Natural killer cell treated with Interleukin-12 subunit alpha and Interleukin-12 subunit beta and Interleukin-15 and Interleukin-18, amount 100 ng/mL, for 72 hours (primary cell): ENCODE data around the gene TBC1D5. TPM values are rescaled to one million over a fixed set of nuclear protein-coding genes. Genes with fewer than 3 reads are reported as not detected.
A peak's percentile ranks its signal among the peaks of the same experiment; 100 is the strongest.

Source experiments
- ATAC-seq, 2 donors: fragments of 150-1000 bp; cut with Tn5 transposase in 1 of 2; sonication (Bioruptor Pico), chemical (Tn5 transposase) in 1 of 2; 2 replicates each; pipeline ENCODE4 v1.10.0; 2021
- DNase-seq: peaks from one replicate; pipeline ENCODE4 v3.0.0; 2022; ENCODE audit warnings: low spot score
- H3K27ac Mint-ChIP-seq, 2 donors: 1 replicate in 1 of 2; 2 replicates in 1 of 2; pipeline ENCODE4 v1.8.0; 2022; ENCODE audit warnings: mixed read lengths in 2 of 2, mild to moderate bottlenecking in 1 of 2, moderate library complexity in 1 of 2
- H3K27me3 Mint-ChIP-seq, 2 donors: 1 replicate in 1 of 2; 2 replicates in 1 of 2; pipeline ENCODE4 v1.8.0; 2022; ENCODE audit warnings: mixed read lengths in 2 of 2
- H3K36me3 Mint-ChIP-seq: one replicate; pipeline ENCODE4 v1.8.0; 2022; ENCODE audit warnings: mixed read lengths
- H3K4me1 Mint-ChIP-seq, 2 donors: 1 replicate in 1 of 2; 2 replicates in 1 of 2; pipeline ENCODE4 v1.8.0; 2022; ENCODE audit warnings: low read depth in 2 of 2, mixed read lengths in 2 of 2, mild to moderate bottlenecking in 1 of 2
- H3K4me3 Mint-ChIP-seq: one replicate; pipeline ENCODE4 v1.8.0; 2022; ENCODE audit warnings: mixed read lengths
- H3K9me3 Mint-ChIP-seq: 2 replicates; pipeline ENCODE4 v1.8.0; 2022; ENCODE audit warnings: mixed read lengths
- total RNA-seq, 2 donors: library from RNA; stranded (reverse); gene quantifications; one replicate each; pipeline ENCODE4 v1.2.3, GENCODE V29; 2022

Gene TBC1D5
- total RNA-seq, 2 donors from 2014 or later = 43.4 to 51.6 TPM

DNA sequence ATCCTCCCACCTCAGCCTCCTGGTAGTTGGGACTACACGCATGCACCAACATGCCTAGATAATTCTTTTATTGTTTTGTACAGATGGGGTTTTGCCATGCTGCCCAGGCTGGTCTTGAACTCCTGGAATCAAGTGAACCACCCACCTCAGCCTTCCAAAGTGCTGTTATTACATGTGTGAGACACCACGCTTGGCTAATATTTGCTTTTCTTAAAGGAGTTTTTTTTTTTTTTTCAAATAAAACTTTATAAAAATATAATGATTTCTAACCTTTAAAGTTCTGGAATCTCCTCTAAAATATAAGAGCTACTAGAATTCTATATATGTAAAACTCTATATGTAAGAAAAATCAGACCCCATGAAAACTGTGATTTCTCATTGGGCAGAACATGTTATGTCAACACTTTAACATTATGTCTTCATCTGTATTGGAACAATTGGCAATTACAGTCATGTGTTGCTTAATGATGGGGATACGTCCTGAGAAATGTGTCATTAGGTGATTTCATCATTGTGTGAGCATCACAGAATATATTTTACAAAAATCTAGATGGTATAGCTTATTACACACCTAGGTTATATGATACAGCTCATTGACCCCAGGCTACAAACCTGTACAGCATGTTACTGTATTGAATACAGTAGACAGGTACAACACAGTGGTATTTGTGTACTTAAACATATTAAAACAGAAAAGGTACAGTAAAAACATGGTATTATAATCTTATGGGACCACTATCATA is 480.6 kb downstream of the TBC1D5 start:
- no peak for DNase-seq
- ATAC-seq = no peak
- Mint-ChIP-seq H3K4me3 (no peak overlapping the region), H3K9me3 (no peaks in the 10 kb centered on the region), H3K36me3 (no peaks in the 10 kb centered on the region), H3K4me1 (no peaks in the 10 kb centered on the region), H3K27me3 (no peaks in the 10 kb centered on the region), H3K27ac (no peak overlapping the region)

DNA sequence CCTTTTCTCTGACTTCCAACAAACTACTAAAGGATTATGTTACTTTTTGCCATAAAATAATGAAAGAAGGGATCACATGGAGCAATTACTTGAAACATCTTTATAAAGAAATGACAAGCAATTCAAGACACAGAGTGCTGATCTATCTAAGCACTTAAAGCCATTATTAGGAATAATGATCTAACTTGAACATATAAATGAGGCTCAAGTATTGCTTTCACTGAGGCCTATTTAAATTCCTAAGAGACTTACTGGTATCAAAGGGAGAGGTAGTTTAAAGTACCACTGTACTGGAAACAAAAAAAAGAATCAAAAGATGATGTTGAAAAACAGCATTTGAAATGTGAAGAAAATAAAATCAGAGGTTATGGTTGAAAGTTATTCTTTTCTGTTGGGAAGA is 482.2 kb downstream of the TBC1D5 start:
- Mint-ChIP-seq H3K27ac (no peak overlapping the region), H3K9me3 (no peaks in the 10 kb centered on the region), H3K4me1 (no peaks in the 10 kb centered on the region), H3K4me3 (no peak overlapping the region), H3K27me3 (no peaks in the 10 kb centered on the region), H3K36me3 (no peaks in the 10 kb centered on the region)
- DNase-seq (no peak), ATAC-seq (no peak)

DNA sequence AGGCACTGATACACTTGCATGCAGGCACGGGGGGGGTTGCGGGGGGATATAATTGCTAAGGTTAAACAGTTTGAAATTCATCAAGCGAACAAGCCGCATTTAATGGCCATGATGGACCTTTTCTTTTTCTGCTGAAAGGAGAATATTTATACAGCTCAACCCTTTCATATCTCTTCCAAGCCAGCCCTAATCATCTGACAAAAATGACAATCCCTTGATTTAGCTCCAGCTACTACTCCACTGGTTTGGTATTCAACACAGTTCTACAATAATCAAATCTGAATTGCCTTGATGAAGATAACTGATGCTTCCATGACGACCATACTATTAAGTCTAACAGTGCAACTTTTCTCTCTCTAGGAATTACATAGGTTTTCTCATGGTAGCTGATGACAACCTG is 482.7 kb downstream of the TBC1D5 start:
- no peaks in the 10 kb centered on the region for H3K9me3 Mint-ChIP-seq
- ATAC-seq = no peak
- no peaks in the 10 kb centered on the region for H3K36me3 Mint-ChIP-seq
- no peaks in the 10 kb centered on the region for H3K27me3 Mint-ChIP-seq
- no peak overlapping the region for H3K27ac Mint-ChIP-seq
- H3K4me3 Mint-ChIP-seq = no peak overlapping the region
- DNase-seq = no peak
- no peaks in the 10 kb centered on the region for H3K4me1 Mint-ChIP-seq

DNA sequence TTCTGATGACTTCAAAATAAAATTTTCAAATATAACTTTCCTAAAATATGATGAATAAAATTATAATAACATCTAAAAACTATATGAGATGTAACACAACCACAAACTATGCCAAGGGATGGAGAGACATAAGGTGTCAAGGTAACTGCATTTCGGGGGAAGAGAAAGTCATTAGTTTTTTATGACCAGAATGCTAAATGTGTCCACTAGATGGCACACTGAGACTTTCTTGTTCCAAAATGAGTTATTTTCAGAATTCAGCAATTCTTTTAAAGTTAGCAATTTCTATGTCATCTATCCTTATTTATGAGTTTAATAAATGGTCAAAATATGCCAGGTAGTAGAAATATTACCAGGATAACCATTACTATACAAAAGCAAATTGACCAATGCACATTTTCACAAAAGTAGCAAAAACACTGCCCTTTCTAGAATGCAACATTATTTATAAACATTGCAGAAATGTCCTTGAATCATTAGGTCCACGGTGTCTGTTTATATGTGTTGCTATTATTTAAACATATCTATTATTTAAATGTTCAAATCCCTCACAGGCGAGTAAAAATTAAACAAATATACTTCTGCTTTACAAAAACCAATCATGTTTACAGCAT is 483.5 kb downstream of the TBC1D5 start:
- H3K27me3 Mint-ChIP-seq = no peaks in the 10 kb centered on the region
- no peak overlapping the region for H3K27ac Mint-ChIP-seq
- no peak overlapping the region for H3K4me3 Mint-ChIP-seq
- no peak for ATAC-seq
- H3K9me3 Mint-ChIP-seq = no peaks in the 10 kb centered on the region
- no peaks in the 10 kb centered on the region for H3K36me3 Mint-ChIP-seq
- H3K4me1 Mint-ChIP-seq = no peaks in the 10 kb centered on the region
- no peak for DNase-seq

DNA sequence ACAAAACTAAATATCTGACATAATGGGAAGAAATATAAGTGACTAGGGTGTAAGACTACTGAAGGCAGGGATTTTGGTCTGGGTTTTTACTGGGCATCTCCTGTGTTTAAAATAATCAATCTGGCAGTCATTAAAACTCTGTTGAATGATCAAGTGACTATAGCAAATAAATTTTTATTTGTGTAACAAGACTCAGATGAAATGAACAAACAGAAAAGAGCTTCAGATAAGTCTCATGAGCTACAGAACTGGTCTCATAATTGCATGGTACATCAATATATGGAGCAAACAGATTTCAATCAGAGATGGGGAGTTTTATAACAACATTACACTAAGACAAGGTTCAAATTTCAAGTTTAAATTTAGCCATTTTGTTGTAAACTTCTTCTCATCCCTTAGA is 485.2 kb downstream of the TBC1D5 start:
- ATAC-seq (no peak), DNase-seq (no peak)
- no peaks in the 10 kb centered on the region for H3K36me3 Mint-ChIP-seq
- no peaks in the 10 kb centered on the region for H3K4me1 Mint-ChIP-seq
- no peak overlapping the region for H3K27ac Mint-ChIP-seq
- no peaks in the 10 kb centered on the region for H3K9me3 Mint-ChIP-seq
- H3K27me3 Mint-ChIP-seq = no peaks in the 10 kb centered on the region
- no peak overlapping the region for H3K4me3 Mint-ChIP-seq

DNA sequence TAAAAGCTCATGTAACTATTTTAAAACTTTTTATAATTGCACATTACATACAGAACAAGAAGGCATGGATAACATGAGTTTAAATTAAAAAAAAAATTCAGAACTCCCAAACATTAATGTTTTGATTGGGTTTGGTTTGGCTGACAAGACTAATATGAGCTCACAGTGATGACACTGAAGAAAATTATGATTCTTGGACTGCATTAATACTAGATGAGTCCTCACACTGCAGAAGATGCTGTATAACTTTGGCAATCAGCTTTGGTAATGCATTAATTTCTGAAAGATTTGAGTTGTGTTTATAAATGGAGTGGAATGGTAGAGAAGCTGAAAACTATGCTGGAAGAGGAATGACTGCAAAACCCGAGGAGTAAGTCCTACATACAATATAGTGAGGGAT is 498.8 kb downstream of the TBC1D5 start:
- Mint-ChIP-seq H3K4me1 (no peaks in the 10 kb centered on the region), H3K4me3 (no peak overlapping the region), H3K9me3 (no peaks in the 10 kb centered on the region), H3K27me3 (no peaks in the 10 kb centered on the region), H3K36me3 (no peaks in the 10 kb centered on the region), H3K27ac (no peak overlapping the region)
- DNase-seq (no peak), ATAC-seq (no peak)

DNA sequence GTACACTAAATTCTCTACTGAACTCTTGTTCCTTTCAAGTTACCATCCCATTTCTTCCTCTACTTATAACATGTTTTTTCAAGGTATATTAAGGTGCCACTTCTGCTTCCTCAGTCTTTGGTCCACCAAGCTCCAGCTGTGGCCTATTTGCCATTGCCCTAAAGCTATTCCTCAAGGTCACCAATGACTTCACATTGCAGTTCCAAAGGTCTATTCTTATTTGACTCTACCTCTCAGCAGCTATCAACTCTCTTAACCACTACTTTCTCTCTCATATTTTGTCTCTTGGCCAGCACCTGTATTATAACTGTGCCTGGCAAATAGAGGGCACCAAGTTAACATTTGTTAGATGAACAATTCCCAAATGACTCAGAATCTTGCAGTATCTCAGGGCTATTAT is 503.0 kb downstream of the TBC1D5 start:
- Mint-ChIP-seq H3K4me3 (no peak overlapping the region), H3K27ac (no peak overlapping the region), H3K9me3 (no peaks in the 10 kb centered on the region), H3K27me3 (no peaks in the 10 kb centered on the region), H3K4me1 (no peaks in the 10 kb centered on the region), H3K36me3 (no peaks in the 10 kb centered on the region)
- no peak for ATAC-seq
- no peak for DNase-seq

DNA sequence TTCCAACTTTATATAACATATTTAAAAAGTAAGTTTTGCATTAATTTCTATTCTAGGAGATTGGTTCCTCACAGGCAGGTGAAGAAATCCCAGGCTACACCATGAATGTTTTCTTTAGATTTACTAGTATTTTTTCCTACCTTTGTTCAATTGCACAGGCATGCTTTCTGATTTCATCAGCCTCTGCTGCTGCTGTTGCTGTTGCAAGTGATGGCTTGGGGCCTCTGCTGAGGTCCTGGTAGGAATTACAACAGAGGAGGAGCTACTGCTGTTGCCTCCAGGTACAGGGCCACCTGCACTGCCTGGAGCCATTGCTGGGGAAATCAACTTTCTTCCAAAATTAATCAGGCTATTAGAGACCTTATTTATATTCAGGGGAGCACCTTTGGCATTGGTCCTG is 504.4 kb downstream of the TBC1D5 start:
- Mint-ChIP-seq H3K4me3 (no peak overlapping the region), H3K9me3 (no peaks in the 10 kb centered on the region), H3K27ac (no peak overlapping the region), H3K36me3 (no peaks in the 10 kb centered on the region), H3K27me3 (no peaks in the 10 kb centered on the region), H3K4me1 (peaks cover 0 to 5% of the 10 kb centered on the region in 2 donors)
- DNase-seq = no peak
- no peak for ATAC-seq

DNA sequence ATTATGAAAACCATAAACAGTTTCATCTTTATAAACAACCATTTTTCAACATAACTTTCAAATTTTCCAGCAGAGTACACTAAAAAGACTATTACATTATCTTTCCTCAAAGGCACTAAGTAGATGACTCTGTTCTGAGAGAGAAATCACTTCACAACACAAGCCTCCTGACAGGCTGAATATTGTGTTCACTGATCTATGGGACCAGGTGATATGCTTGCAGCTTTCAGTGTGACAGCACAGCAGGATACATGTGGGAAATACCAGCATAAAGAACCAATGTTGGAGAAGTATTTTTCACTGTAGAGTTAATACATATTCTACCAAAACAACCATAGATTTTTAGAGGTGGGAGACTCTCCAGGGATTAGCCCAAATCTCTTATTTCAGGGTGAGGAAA is 507.1 kb downstream of the TBC1D5 start:
- Mint-ChIP-seq H3K4me1 (peaks cover 0 to 5% of the 10 kb centered on the region in 2 donors), H3K4me3 (no peak overlapping the region), H3K27ac (no peak overlapping the region), H3K27me3 (no peaks in the 10 kb centered on the region), H3K9me3 (no peaks in the 10 kb centered on the region), H3K36me3 (no peaks in the 10 kb centered on the region)
- no peak for ATAC-seq
- no peak for DNase-seq

DNA sequence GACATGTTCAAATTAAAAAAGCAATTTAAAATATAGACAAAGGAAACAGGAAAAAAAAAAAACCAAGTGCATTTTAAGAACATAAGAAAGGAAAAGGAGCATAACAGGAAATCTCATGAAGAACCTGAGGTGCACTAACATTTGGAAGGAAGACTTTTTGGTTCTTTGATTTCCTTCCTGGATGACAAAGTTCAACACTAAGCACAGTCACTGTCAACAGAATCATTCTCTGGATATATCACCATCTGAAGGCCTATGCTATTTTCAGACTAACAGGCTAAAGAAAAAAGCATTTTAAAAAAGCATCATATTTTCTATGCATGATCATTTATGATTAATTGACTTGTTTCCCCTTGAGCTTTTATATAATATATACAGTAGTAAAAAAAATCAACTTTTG is 508.0 kb downstream of the TBC1D5 start:
- no peaks in the 10 kb centered on the region for H3K36me3 Mint-ChIP-seq
- H3K4me3 Mint-ChIP-seq = no peak overlapping the region
- no peaks in the 10 kb centered on the region for H3K9me3 Mint-ChIP-seq
- no peak for ATAC-seq
- DNase-seq = no peak
- H3K27ac Mint-ChIP-seq = no peak overlapping the region
- H3K27me3 Mint-ChIP-seq = no peaks in the 10 kb centered on the region
- H3K4me1 Mint-ChIP-seq = peaks cover 0 to 5% of the 10 kb centered on the region in 2 donors

DNA sequence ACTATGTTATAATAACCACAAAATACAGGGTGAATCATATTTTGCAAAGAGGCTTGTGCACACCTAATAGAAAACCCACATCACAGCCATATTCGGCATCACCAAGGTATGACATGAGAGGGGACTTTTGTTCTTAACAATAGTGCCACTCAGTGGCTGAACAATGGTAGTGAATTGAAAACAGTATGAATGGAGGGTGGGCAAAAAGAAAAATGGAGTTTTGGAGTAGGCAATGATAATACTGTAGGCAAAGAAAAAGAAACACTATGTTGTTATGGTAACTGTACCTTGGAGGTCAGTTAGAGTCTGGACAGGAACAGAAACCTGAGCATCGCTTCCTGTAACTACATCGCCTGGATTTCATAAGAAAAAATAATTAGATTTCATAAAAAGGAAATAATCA is 509.0 kb downstream of the TBC1D5 start:
- no peak overlapping the region for H3K4me3 Mint-ChIP-seq
- peaks cover 0 to 7% of the 10 kb centered on the region in 2 donors for H3K4me1 Mint-ChIP-seq
- peak; percentile 79 to 85 for ATAC-seq
- H3K9me3 Mint-ChIP-seq = no peaks in the 10 kb centered on the region
- peak; percentile 63 for DNase-seq
- H3K36me3 Mint-ChIP-seq = no peaks in the 10 kb centered on the region
- no peaks in the 10 kb centered on the region for H3K27me3 Mint-ChIP-seq
- H3K27ac Mint-ChIP-seq = no peak overlapping the region

DNA sequence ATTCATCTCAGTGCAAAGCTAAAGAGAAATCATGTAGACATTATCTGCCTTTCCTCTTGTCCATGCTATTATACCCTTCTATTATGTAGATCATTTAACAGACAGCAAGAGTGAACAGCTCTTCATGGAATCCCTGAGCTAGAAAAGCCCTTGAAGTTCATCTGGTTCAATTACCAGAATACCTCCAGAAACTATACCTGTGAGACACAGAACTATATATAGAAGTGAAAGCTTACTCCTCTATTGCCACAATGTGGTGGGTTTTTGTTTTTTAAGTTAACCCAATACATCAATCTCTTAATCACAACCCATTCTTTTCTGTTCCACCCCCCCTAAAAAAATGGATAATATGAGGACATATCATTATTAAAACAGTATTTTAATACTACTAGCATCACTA is 510.0 kb downstream of the TBC1D5 start:
- H3K4me3 Mint-ChIP-seq = no peak overlapping the region
- H3K27me3 Mint-ChIP-seq = no peaks in the 10 kb centered on the region
- H3K9me3 Mint-ChIP-seq = no peaks in the 10 kb centered on the region
- H3K36me3 Mint-ChIP-seq = no peaks in the 10 kb centered on the region
- H3K4me1 Mint-ChIP-seq = peaks cover 6 to 12% of the 10 kb centered on the region in 2 donors
- ATAC-seq = no peak
- no peak for DNase-seq
- H3K27ac Mint-ChIP-seq = no peak overlapping the region

DNA sequence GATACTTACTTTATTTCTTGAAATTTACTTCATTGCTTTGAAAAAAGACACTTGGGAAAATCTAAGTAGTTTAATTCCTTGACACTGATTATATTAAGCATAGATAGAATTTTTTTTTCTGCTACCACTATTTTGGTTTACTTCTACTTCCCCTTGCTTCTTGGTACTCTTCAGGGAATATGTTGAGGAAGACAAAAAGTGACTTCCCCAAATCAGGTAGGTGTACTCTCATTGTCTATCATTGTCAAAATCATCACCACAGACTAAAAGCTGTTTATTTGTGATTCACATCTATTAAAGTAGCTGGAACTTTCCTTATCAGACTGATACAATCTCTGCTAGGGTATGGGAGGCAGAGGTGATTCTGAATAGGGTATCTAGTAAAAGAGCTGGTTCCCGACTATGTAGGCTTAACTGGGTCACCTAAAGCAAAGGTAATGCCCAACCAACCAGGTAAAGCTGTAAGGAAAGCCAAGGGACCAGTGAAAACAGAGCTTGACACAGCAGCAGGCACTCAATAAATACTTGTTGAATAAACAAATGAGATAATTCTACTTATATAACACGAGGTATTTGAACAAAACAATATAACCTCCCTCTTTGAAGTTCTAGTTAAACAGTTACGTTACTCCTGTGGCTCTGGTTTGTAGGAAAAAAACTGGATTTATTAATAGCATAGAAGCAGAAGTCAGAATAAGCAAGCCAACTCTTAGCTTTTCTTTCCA is 510.7 kb downstream of the TBC1D5 start:
- DNase-seq (no peak), ATAC-seq (no peak)
- H3K4me1 Mint-ChIP-seq = peaks cover 13 to 19% of the 10 kb centered on the region in 2 donors
- no peaks in the 10 kb centered on the region for H3K36me3 Mint-ChIP-seq
- no peaks in the 10 kb centered on the region for H3K9me3 Mint-ChIP-seq
- no peak overlapping the region for H3K4me3 Mint-ChIP-seq
- H3K27me3 Mint-ChIP-seq = no peaks in the 10 kb centered on the region
- no peak overlapping the region for H3K27ac Mint-ChIP-seq

DNA sequence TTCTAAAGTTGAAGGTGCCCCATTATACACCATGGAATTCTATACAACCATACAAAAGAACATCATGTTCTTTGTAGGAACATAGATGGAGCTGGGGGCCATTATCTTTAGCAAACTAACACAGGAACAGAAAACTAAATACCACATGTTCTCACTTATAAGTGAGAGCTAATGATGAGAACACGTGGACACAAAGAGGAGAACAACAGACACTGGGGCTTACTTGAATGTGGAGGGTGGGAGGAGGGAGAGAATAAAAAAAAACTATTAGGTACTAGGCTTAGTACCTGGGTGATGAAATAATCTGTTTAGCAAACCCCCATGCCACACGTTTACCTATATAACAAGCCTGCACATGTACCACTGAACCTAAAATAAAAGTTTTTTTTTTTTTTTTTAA is 515.0 kb downstream of the TBC1D5 start:
- H3K9me3 Mint-ChIP-seq = no peaks in the 10 kb centered on the region
- H3K36me3 Mint-ChIP-seq = peaks cover 2% of the 10 kb centered on the region
- H3K27me3 Mint-ChIP-seq = no peaks in the 10 kb centered on the region
- DNase-seq (no peak), ATAC-seq (no peak)
- H3K27ac Mint-ChIP-seq = peak overlapping the region in 1 of 2 donors; percentile 27
- peaks cover 13 to 16% of the 10 kb centered on the region in 2 donors for H3K4me1 Mint-ChIP-seq
- H3K4me3 Mint-ChIP-seq = no peak overlapping the region
